Mucosa of rectum (tissue), 2 donors: Measurements from ENCODE around the gene VAV2.
"Not testable (repeated sequence)": the region's sequence is repeated elsewhere in the genome, so short reads cannot be mapped to it uniquely, and the experiment has no call there.

Experiments
- H3K27ac ChIP-seq, 2 donors: one replicate each; pipeline ENCODE4 v1.7.0; 2013; ENCODE audit warnings: inconsistent platforms in 2 of 2, low read depth in 2 of 2, low read length in 2 of 2
- H3K27me3 ChIP-seq, 2 donors: one replicate each; pipeline ENCODE4 v1.7.0; 2013; ENCODE audit warnings: low read length in 2 of 2; ENCODE audit not compliant: control insufficient read depth in 2 of 2, insufficient read depth in 2 of 2
- H3K36me3 ChIP-seq, 2 donors: one replicate each; pipeline ENCODE4 v1.7.0; 2013; ENCODE audit warnings: low read length in 2 of 2; ENCODE audit not compliant: control insufficient read depth in 2 of 2, insufficient read depth in 2 of 2
- H3K4me1 ChIP-seq, 2 donors: one replicate each; pipeline ENCODE4 v1.7.0; 2013; ENCODE audit warnings: low read length in 2 of 2, mild to moderate bottlenecking in 1 of 2; ENCODE audit not compliant: control insufficient read depth in 2 of 2, insufficient read depth in 2 of 2
- H3K4me3 ChIP-seq, 2 donors: one replicate each; pipeline ENCODE4 v1.7.0; 2013; ENCODE audit warnings: low read length in 2 of 2
- H3K9ac ChIP-seq, 2 donors: one replicate each; pipeline ENCODE4 v1.7.0; 2013; ENCODE audit warnings: low read length in 2 of 2, low read depth in 1 of 2, mild to moderate bottlenecking in 1 of 2
- H3K9me3 ChIP-seq, 2 donors: one replicate each; pipeline ENCODE4 v1.7.0; 2013; ENCODE audit warnings: low read length in 2 of 2; ENCODE audit not compliant: control insufficient read depth in 2 of 2
- donor health status: healthy.
- donor health status: Normal muscosa, but diverticular disease.

Gene VAV2

GRCh38 chr9:133760713-133761290 lies 231.3 kb downstream of the VAV2 start:
- Histone ChIP-seq H3K4me3 (no peak overlapping the region), H3K9ac (no peak overlapping the region), H3K36me3 (peaks cover 7 to 11% of the 10 kb centered on the region in 2 donors), H3K9me3 (no peaks in the 10 kb centered on the region), H3K4me1 (no peaks in the 10 kb centered on the region), H3K27ac (no peak overlapping the region), H3K27me3 (no peaks in the 10 kb centered on the region)

DNA sequence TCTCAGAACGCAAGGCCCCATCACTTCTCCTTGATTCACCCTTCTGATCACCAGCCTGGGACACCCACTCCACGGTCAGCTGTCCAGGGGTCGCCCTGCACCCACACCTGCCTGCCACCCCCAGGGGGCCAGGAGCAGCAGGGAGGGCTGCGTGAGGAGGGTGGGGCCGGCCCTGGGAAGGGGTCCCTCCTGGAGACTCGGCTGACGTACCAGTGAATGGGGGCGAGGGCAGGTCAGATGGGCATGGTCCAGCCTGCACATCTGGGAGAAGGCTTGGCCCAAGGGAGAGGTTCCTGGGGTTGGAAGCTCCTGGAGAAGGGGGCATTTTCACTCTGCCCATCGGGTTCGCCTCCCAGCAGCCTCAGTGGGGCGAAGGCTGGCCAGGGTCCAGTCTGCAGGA lies 232.2 kb downstream of the VAV2 start:
- Histone ChIP-seq H3K4me3 (no peak overlapping the region), H3K4me1 (no peaks in the 10 kb centered on the region), H3K9ac (no peak overlapping the region), H3K9me3 (no peaks in the 10 kb centered on the region), H3K36me3 (peaks cover 7 to 11% of the 10 kb centered on the region in 2 donors), H3K27ac (no peak overlapping the region), H3K27me3 (no peaks in the 10 kb centered on the region)

DNA sequence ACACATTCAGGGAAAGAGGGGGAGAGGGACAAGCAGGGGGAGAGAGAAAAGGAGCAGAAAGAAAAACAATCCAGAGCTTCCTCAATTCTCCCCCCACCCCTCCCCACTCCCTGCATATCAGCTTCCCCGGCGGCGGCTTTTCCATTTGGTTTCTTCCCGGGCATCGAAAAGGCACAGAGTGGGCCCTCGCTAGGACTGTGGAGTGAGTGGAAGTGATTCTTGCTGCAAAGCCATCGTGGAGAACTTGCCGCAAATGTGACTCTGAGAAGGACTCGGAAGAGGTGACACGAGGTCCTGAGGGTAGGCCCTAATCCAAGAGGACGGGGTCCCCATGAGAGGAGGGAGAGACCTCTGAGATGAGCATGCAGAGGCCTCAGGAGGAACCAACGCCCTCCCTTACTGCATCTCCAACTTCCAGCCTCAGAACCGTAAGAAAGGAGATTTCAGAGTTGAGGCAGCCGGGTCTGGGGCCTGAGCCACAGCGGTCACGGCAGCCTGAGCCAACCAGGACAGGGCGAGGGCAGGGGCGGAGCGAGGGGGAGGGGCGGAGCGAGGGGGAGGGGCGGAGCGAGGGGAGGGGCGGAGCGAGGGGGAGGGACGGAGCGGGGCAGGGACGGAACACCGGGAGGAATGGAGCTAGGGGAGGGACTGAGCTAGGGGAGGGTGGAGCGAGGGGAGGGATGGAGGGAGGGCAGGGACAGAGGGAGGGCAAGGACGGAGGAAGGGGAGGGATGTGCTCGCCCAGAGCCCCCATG lies 232.8 kb downstream of the VAV2 start:
- H3K9me3 ChIP-seq, result no peaks in the 10 kb centered on the region
- no peak overlapping the region for H3K4me3 ChIP-seq
- no peaks in the 10 kb centered on the region for H3K27me3 ChIP-seq
- H3K27ac ChIP-seq, result no peak overlapping the region
- no peaks in the 10 kb centered on the region for H3K4me1 ChIP-seq
- no peak overlapping the region for H3K9ac ChIP-seq
- peaks cover 7 to 11% of the 10 kb centered on the region in 2 donors for H3K36me3 ChIP-seq

DNA sequence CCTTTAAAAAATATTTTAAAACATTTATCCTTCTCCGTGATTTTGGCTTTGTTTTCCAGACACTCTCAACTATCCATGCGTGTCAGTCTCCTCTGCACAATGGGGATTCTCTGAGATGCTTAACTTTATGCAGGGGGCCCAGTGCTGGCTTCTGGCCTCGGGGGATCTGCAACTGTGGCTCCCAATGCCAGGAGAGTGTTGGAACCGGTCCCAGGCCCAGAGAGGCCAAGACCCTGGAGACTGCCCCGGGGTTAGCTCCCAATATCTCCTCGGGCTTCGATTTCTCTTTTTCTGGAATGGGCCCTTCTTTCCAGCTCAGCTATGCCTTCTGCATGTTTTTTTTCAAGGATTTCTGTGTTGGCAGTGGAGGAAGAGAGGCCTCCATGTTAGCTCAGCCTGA lies 233.9 kb downstream of the VAV2 start:
- Histone ChIP-seq H3K4me1 (no peaks in the 10 kb centered on the region), H3K4me3 (no peak overlapping the region), H3K27me3 (peaks cover under 1 to 3% of the 10 kb centered on the region in 2 donors), H3K27ac (no peak overlapping the region), H3K9me3 (no peaks in the 10 kb centered on the region), H3K9ac (no peak overlapping the region), H3K36me3 (no peaks in the 10 kb centered on the region)

GRCh38 chr9:133754688-133755227 lies 237.4 kb downstream of the VAV2 start:
- Histone ChIP-seq H3K4me3 (no peak overlapping the region), H3K9ac (no peak overlapping the region), H3K27ac (no peak overlapping the region), H3K36me3 (no peaks in the 10 kb centered on the region), H3K9me3 (no peaks in the 10 kb centered on the region), H3K27me3 (peaks cover 4 to 11% of the 10 kb centered on the region in 2 donors), H3K4me1 (no peaks in the 10 kb centered on the region)

- Histone ChIP-seq H3K4me3 (no peak overlapping the region), H3K27ac (no peak overlapping the region), H3K9ac (no peak overlapping the region), H3K36me3 (no peaks in the 10 kb centered on the region), H3K9me3 (no peaks in the 10 kb centered on the region), H3K27me3 (peaks cover 4 to 11% of the 10 kb centered on the region in 2 donors), H3K4me1 (no peaks in the 10 kb centered on the region)
Observed at GRCh38 chr9:133754187-133754586, 237.9 kb downstream of the VAV2 start.

- H3K9ac ChIP-seq, result no peak overlapping the region
- no peaks in the 10 kb centered on the region for H3K9me3 ChIP-seq
- H3K27ac ChIP-seq, result no peak overlapping the region
- peaks cover 4 to 11% of the 10 kb centered on the region in 2 donors for H3K27me3 ChIP-seq
- H3K4me3 ChIP-seq, result no peak overlapping the region
- no peaks in the 10 kb centered on the region for H3K36me3 ChIP-seq
- H3K4me1 ChIP-seq, result no peaks in the 10 kb centered on the region
Observed at GRCh38 chr9:133752739-133753446, 239.2 kb downstream of the VAV2 start.

- Histone ChIP-seq H3K27me3 (peaks cover 6 to 11% of the 10 kb centered on the region in 2 donors), H3K4me3 (no peak overlapping the region), H3K9me3 (no peaks in the 10 kb centered on the region), H3K9ac (no peak overlapping the region), H3K4me1 (no peaks in the 10 kb centered on the region), H3K27ac (no peak overlapping the region), H3K36me3 (no peaks in the 10 kb centered on the region)
Observed at GRCh38 chr9:133750982-133751649, 241.0 kb downstream of the VAV2 start.

DNA sequence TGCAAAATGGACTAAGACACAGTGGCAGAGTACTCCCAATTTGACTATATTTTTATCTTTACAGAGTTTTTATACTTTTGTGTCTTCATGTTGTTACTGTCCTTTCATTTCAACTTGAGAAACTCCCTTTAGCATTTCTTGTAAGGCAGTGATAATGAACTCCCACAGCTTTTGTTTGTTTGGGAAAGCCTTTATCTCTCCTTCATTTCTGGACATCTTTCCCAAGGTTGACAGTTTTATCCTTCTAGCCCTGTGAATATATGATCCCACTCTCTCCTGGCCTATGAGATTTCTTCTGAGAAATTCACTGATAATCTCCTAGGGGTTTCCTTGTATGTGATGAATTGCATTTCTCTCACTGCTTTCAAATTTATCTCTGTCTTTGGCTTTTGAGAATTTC lies 244.8 kb downstream of the VAV2 start:
- Histone ChIP-seq H3K9me3 (no peaks in the 10 kb centered on the region), H3K9ac (no peak overlapping the region), H3K4me1 (no peaks in the 10 kb centered on the region), H3K36me3 (no peaks in the 10 kb centered on the region), H3K27me3 (peaks cover 1 to 2% of the 10 kb centered on the region in 2 donors), H3K27ac (no peak overlapping the region), H3K4me3 (no peak overlapping the region)

GRCh38 chr9:133744528-133744927 lies 247.6 kb downstream of the VAV2 start:
- not testable (repeated sequence) for H3K4me3 ChIP-seq, H3K9me3 ChIP-seq, H3K36me3 ChIP-seq, H3K27ac ChIP-seq, H3K27me3 ChIP-seq, H3K4me1 ChIP-seq, H3K9ac ChIP-seq
